Keratinocyte (primary cell): ENCODE data around the gene ABCG4.

Experiments used
- CTCF ChIP-seq, 3 experiments: IDR thresholded peaks in 1 of 3; conservative IDR thresholded peaks in 1 of 3; optimal IDR thresholded peaks in 1 of 3; 2 replicates in 2 of 3; 3 replicates in 1 of 3; pipeline versions ENCODE3 to v1.5.1; 2011; ENCODE audit warnings: low read length in 3 of 3, mild to moderate bottlenecking in 3 of 3, moderate library complexity in 2 of 3, control low read depth in 1 of 3, inconsistent platforms in 1 of 3; ENCODE audit not compliant: insufficient read depth in 2 of 3; ENCODE audit errors: extremely low read depth in 1 of 3
- EZH2 ChIP-seq: IDR thresholded peaks from one replicate; pipeline ENCODE4 v1.6.1; 2012; ENCODE audit warnings: inconsistent platforms, mild to moderate bottlenecking, low read length, moderate library complexity

- no peak for TF ChIP-seq CTCF (optimal IDR thresholded peaks at IDR 0.05 in 1 of 3, IDR thresholded peaks at IDR 0.05 in 1 of 3, conservative IDR thresholded peaks at IDR 0.05 in 1 of 3; ENCODE audit: extremely low read depth in 1 of 3, insufficient read depth in 2 of 3, low read length in 3 of 3)
- no peak for TF ChIP-seq EZH2
Measured at GRCh38 chr11:119210050-119210449, 61.2 kb downstream of the ABCG4 start.
